ENCODE measurements around the gene DCST2.

DCST2 gene

DNA sequence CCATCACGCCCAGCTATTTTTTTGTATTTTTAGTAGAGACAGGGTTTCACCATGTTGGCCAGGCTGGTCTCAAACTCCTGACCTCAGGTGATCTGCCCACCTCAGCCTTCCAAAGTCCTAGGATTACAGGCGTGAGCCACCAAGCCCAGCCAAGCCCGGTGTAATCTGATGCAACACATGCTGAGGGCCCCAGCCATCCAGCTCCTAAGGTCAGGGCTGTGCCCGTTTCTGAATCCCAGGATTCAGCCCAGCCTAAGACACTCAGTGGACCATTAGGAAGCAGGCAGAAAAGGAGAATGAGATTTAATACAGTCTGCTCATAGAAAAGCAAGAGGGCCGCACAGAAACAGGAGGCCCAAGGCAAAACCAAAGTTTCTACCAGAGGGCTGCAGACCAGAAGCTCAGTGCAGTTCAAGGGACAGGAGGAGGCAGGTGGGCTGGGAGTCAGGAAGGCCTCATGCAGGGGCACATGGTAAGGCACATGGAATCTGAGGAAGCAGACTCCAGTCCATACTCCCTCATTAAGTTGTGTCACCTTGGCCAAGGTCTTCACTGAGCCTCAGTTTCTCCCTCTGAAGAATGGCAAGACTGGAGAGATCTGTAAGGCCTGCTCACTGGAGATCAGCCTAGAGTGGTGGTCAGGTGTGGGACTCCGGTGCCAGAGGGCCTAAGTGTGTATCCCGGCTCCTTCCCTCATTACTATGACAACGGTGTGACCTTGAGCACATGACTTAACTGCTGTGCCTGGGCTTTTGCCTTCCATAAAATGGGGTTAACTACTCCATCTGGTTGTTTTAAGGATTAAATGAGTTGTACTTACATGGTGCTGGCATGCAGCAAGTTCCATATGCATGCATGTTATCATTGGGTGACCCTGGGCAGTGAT lies 15.1 kb upstream of the DCST2 start:
- no peak for DNase-seq

DNA sequence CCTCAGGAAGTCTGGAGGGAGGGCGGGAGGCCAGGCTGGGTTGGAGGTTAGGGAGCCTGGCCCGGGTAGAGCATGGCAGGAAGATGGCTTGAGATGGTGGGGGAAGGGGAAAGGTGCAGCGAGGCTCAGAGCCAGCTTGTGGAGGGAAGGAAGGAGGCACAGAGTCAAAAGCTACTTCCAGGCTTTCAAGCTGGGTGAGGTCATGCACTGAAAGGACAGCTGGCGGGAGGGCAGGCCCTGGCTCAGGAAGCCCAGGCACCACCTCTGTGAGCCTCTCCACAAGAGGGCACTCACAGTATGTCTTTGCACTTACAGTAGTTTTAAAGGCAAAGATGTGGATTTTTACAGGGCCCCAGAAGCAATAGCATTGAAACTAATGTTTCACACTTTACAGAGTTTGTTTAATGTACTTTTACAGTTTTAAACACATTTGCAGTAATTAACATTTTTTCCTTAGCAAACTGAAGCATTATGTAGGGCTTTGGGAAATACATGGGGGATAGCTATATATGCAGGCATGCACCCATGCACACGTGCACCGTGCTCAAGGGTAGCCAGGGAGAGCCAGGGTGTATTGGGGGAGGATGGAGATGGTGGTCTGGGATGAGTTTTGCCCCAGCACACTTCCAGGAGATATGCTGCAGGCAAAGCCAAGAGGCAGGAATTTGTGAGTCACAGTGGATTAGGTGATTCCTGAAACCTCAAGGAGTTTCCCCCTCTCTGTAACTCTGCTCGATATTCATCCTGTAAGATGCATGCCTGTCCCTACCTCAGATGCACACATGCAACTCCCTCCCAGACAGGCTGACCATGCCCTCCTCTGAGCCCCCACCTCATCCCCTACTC lies 11.5 kb upstream of the DCST2 start:
- DNase-seq = peak in 4 of 5 experiments; percentile 17 to 73 (median 42)

DNA sequence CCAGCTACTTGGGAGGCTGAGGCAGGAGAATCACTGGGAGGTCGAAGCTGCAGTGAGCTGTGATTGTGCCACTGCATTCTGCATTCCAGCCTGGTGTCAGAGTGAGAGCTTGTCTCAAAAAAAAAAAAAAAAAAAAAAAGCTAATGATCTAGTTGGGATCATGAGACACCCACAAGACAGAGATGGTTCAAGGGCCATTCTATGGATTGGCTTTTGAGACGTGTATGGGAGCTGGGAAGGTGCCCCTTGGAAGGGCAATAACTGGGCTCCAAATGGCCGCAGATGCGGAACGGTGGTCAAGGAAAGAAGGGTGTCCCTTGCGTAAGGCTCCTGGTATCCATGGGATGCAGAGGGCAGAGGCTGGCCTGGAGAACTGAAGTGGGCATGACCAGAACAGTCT lies 10.8 kb upstream of the DCST2 start:
- DNase-seq = no peak

DNA sequence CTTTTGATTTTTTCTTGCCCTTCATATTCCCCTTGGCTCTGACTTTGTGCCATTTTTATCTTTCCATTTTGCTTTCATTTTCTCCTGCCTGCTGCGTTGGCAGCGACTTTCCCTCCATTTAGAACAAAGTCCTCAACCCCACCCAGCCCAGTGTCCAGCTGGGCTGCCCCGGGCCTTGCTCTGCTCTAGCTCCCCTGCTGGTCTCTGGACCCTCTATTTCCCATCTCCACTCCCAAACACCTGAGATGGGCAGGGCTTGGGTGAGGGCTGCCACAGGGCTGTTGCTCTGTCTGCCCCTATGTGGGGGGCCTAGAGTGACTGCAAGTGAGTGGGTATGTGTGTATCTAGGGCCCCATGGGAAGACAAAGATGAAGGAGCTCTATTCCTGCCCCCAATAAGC lies 10.2 kb upstream of the DCST2 start:
- no peak for DNase-seq

DNA sequence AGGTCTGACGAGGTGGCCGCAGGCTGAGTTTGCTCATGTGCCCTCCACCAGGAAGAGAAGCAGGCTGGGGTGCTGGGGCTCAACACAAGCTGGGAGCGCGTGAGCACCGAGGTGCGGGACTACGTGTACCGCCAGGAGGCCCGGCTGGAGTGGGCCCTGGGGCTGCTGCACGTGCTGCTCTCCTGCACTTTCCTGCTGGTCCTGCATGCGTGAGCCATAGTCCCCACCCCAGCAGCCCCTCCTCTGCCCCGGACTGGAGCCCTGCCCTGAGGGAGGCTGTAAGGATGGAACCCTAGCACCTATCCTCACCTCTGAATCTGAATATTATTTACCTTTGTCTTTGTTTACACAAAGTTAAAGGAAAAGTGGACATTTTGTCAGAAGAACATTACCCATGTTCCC lies 9.7 kb upstream of the DCST2 start:
- DNase-seq = no peak

DNA sequence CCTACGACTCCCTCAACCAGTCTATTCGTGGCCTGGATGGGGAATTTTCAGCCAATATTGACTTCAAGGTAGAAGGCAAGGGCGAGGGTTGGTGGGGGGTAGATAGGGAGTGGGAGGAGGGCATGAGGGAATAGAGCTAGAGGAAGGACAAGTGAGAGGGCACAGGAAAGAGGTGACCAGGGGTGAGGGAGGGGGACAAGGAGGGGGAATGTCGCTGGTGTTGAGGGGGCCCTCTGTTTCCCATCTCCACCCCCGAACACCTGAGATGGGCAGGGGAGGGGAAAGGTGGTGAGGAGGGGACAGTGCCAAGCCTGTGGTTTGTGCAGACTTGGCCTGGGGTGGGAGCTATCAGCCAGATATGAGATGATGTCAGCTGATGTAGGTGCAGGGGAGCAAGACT lies 9.2 kb upstream of the DCST2 start:
- no peak for DNase-seq

DNA sequence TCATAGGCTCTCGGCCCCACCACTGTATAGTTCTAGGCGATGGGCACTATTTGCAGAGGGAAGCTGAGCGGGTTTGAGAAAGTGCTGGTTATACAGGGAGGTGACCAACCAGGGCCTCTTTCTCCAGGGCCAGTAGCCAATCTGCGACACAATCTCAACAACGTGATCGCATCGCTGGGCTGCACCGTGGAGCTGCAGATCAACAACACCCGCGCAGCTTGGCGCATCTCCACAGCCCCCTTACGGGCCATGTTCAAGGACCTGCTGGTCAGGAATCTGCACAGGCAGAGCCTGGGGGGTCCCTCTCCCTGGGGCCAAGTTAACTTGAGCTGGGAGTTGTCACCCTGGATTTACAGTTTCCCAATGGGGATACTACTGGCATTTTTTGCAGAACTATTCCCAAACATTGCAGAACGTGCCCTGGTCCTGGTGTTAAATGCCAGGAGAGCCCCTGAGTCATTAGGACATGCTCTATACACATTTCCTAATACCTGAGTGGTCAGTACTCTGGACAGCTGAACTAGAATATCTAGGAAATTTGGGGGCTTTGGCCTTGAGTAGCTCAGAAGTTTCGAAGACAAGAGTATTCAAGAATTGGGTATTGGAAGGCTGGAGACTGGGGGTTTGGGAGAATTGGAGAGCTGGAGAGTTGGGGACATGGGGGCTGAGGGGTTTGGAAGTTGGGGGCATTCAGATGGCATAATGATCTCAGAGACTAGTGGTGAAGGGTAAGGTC lies 6.9 kb upstream of the DCST2 start:
- no peak for DNase-seq

DNA sequence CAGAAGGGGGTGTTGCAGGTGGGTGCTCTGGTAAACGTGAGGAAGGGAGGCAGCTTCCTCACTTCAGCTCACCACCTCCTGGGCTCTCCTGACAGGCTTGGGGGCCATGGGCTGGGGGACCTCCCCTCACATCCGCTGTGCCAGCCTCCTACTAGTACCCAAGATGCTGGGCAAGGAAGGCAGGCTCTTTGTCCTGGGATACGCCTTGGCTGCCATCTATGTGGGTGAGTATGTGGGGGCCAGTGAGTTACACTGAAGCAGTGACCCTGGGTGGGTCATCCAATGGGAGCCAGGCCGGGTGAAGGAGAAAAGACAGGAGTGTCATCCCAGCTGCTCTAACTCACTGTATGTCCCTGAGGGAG lies 5.7 kb upstream of the DCST2 start:
- no peak for DNase-seq

DNA sequence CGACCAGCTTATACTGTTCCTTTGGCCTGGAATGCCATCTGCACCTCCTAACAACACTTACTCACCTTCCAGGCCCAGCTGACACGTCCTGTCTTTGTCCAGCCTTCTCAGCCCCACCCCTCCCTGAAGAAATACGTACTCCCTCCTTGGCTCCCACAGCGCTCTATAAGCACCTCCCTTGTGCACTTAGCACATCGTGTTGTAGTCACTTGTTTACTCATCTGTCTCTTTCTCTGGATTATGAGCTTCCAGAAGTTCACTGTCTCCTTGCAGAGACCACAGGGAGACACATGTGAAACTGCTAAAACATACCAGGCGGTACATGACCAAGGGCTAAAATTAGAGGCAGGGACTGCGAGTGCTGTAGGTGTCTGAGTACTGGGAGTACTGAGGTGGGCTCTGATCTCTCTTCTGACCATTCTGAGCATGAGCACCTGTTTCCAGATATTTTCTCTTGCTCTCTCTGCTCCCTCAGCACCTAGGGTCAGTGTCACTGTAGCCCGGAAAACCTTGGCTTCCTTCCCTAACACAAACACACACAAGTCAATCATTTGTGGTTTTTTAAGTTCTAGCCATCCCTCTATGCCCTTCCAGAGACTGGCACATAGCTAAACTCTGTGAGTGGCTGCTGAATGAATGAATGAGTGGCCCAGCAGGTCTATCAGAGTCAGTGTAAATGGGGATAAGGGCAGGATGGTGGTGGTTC lies 5.2 kb upstream of the DCST2 start:
- no peak for DNase-seq

DNA sequence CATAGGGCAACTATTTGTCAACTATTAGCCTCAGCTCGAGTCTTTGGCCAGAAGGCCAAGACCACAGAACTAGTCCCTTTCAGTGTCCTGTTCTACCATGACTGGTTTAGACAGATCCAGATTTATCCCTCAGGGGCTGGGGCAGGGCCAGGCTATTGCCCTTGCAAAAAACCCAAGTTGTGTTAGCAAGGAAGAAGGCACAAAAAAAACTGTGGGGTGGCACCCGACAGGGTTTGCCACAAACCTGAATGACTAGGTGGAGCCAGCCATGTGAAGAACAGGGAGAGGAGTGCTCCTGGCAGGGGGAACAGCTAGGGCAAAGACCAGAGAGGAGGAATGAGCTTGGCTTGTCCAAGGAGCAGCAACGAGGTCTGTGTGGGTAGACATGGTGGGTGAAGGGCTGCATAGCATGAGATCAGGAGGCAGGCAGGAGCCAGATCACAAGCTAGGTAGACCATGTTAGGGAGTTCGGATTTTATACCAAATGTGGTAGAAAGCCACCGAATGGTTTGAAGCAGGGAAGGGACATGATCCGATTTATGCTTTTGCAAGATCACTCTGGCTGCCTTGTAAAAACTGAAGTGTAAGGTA lies 4.4 kb upstream of the DCST2 start:
- DNase-seq = no peak

DNA sequence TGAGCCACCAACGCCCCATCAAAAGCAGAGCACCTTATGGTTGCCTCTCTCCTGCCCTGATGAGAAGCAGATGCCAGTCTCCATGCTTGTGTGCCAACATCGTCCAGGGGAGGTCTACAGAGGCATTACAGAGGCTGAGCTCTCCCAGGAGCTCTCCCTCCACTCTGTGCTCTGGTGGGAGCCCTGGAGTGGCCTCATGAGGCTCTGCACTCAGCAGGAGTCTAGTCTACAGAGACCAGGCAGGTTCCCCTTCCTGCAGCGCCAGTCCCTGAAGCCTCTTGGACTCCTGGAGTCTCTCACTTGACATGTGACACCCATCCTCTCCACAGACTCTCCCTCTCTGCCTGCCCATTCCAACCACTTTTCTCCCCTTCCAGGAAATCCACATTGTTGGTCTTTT lies 3.5 kb upstream of the DCST2 start:
- no peak for DNase-seq

DNA sequence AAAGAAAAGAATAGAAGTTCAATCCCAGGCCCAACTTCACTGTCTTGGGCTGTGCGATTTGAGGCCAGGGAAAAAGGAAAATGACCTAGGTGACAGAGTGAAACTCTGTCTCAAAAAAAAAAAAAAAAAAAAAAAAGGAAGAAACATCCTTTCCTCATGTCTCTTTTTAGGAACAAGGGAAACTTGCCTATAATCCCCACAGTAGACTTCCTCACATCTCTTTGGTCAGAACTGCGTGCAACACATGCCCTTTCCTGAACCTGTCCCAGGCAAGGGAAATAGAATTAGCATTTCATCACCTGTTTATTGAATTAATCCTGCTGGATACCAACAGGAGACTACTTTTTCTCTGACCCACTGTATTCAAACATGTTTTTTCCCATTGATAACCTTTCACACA lies 2.4 kb upstream of the DCST2 start:
- DNase-seq = no peak

DNA sequence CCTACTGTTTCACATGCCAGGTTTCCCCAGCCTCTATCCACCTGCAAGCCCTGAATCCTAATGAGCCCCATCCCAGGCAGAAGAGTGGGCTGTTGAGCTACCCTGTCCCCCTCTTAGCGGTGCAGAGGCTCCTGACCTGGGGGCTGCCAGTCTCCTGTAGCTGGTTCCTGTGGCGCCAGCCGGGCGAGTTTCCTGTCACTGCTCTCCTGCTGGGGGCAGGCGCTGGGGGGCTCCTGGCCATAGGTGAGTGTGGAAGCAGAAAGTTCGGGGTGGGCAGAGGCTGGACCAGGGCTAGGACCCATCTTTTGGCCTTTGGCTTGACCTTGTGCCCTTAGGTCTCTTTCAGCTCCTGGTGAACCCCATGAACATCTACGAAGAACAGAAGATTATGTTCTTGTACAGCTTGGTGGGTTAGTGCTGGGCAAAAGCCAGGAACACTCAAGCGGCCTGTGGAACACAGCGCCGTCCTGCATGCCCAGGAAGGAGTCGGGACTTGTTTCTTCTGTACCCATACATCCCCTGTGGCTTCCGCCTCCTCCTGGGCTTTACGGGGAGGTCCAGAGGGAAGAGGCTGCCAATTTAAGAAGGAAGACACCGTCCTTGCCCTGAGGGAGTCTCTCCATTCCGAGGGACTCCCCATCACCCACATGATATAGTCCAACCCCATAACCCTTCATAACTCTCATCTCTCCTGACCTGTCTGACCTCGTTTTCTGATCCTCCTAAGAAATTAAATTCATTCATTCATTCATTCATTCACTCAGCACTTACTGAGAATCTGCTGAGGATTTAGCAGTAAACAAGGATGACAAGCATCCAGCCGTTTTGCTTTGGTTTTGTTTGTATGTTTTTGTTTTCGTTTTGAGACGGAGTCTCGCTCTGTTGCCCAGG lies 982 bp upstream of the DCST2 start:
- DNase-seq = no peak

DNA sequence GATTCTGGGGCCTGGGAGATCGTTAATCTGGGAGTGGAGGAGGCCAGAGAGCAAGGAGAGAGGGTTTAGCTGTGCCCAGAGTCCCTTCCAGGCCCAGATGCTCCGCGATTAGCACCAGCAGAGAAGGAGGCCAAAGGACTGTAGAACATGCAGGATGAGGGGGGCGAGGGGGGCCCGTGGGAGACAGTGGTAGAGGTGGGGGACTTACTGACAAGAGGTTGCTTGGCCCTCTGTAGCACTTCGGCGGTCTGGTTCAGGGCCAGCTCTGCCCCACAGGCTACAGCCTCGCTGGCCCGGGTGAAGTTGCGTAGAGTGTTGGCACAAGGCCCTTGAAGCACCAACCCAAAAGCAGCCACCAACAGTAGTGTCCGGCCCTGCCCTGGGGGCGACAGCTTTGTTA lies 695 bp downstream of the DCST2 start:
- DNase-seq = no peak

DNA sequence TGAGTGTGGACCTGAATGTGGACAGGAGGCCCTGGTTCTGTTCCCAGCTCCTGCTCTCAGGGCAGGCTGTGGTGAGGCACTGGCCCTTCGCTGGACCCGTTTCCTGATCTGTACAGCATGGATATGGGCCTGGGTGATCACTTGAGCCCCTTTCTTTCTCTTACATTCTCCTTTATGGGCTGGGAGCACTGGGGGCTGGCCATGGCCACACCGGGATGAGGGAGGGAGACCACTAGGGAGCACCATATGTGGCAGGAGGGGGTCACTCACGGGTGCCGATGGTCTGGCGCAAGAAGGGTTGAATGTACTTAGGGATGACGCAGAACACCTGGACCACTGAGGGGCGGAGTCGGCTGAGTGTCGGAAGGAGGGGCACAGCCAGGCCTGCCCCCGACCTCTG lies 2.7 kb downstream of the DCST2 start:
- DNase-seq = no peak

DNA sequence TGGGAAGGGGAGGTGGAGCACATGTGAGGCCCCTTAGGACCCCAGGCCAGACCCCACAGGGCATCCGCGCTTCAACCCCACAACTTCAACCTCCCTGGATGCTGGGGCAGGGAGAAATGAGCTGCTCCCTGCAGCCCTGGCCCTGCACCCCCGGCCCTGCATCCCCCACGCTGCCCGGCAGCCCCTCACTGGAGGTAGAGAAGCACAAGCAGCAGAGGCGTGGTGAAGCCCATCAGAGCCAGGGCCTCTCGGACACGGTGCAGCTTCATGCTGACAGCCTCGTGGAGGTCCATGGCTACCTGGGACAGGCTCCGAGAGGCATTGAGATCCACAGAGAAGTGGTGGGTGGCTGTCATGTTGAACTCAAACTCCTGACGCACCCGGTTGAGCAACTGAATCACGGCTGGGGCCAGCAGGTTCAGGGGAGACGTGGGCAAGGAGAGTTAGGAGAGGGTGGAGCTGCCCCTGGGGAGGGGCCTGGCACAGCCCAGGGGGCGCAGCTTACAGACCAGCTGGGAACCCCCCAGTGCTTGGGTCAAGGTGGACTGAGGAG lies 3.3 kb downstream of the DCST2 start:
- no peak for DNase-seq

DNA sequence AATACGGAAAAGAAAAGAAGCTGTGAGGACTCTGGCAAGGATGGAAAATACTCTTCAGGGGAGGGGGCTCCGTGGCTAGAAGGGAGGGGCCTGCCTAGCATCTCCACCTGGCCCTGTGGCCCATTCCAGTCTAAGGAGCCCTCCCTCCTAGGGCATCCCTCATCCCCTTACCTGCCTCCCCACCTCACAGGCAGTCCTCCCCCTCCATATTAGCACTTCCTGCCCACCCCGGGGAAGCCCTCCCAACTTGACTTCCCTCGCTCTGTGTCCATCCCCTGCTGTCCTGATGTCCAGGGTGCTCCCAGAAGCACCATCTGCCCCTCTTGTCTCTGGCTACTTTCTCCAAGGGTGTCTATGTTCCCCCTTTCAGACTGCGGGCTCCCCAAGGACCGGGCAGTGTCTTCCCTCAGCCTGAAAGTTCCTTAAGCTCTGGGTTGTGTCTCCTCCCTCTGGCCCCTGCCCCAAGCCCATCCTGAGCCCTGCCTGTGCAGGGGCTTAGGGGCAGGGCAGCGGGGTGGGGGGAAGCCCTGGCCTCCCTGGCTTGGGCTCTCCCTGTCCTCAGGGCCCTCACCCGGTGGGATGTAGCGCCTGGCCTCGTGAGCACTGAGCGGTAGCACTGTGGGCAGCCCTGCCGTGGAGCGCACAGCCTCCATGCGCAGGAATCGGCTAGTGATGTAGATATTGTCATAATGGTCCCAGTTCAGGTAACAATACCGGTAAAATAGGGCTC lies 3.9 kb downstream of the DCST2 start:
- no peak for DNase-seq

DNA sequence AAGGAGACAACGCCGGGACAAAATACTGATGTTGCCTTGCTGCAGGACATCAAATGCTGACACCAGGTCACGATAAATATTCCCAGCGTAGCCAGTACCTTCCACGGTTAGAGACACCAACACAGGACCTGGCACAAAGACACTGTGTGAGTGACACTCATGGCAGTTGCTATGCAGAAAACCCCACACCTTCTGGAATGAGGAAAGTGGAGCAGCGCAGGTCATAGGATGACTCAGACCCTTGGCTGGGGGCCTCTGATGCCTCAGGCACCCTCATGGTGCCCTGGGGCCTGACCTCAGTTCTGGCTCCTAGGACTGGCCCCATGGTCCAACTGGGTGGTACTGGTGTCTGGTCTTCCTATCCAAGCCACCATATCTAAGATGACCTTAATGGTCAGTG lies 7.0 kb downstream of the DCST2 start:
- DNase-seq = no peak

DNA sequence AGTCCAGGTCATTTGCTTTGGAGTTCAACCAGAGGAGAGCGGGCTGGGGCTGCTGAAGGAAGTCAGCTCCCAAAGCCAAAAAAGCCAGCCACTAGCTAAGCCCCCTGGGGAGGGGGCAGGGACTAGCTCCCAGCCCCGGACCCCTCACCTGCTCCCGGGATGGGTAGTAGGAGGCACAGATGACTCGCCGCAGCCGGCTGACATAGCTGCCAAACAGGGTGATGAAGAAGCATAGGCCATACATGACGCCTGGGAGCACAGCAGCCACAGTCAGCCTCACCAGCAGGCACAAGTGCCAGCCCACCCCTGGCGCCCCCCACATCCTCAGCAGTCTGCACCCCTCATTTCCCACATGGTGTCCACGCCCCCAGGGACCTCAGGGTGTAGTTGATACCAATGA lies 7.4 kb downstream of the DCST2 start:
- DNase-seq = no peak

DNA sequence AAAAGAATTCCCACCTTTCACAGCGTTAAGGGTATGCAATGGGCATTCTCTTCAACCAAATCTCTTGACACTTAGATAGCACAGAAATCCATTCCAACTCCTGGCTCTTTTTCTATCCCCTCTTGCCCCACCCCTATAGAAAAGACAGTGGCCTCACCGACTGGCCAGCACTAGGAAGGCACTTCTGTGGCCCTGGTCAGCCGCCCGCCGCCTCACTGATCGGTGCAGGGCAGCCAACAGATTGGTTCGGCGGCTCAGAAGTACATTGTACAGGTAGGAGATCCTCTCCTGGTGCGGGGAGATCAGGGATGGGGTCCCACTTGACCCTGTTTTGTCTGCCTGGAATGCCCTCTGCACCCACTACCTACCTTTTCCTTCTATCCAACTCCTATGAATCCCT lies 9.3 kb downstream of the DCST2 start:
- DNase-seq = no peak
